WTC11 (cell line): ENCODE measurements around the gene IDUA. TPM values are rescaled to one million over a fixed set of nuclear protein-coding genes. Genes with fewer than 3 reads are reported as not detected.

Experiments used
- ATAC-seq: fragments of 200-7000 bp; cut with Tn5 transposase; 2 replicates; pipeline ENCODE4 v1.10.0; 2021; ENCODE audit warnings: mild to moderate bottlenecking, moderate library complexity
- CTCF ChIA-PET: fragments of 300-600 bp; sonication (Branson Sonifier 250); formaldehyde crosslinking; loops from one replicate; lab custom pipeline; 2021; ENCODE audit warnings: antibody characterized with exemption; lab: Charles Lee
- POLR2A ChIA-PET: fragments of 350-600 bp; sonication (Branson Sonifier 250); formaldehyde crosslinking; loops from one replicate; lab custom pipeline; 2021; ENCODE audit warnings: antibody characterized with exemption; lab: Charles Lee
- DNase-seq: peaks from one replicate; pipeline ENCODE4 v3.0.0; 2021; ENCODE audit warnings: low spot score
- H3K27ac Mint-ChIP-seq: 2 replicates; pipeline ENCODE4 v1.8.0; 2021; ENCODE audit warnings: mixed read lengths
- H3K27me3 Mint-ChIP-seq: 2 replicates; pipeline ENCODE4 v1.8.0; 2021; ENCODE audit warnings: low read depth, mild to moderate bottlenecking, moderate library complexity, mixed read lengths
- H3K36me3 Mint-ChIP-seq: 2 replicates; pipeline ENCODE4 v1.8.0; 2021; ENCODE audit warnings: mixed read lengths
- H3K4me1 Mint-ChIP-seq: 2 replicates; pipeline ENCODE4 v1.8.0; 2022; ENCODE audit warnings: mixed read lengths
- H3K4me3 Mint-ChIP-seq: 2 replicates; pipeline ENCODE4 v1.8.0; 2021; ENCODE audit warnings: mild to moderate bottlenecking, moderate library complexity, mixed read lengths
- H3K9me3 Mint-ChIP-seq: 2 replicates; pipeline ENCODE4 v1.8.0; 2021; ENCODE audit warnings: mixed read lengths
- AFF4 ChIP-seq: sonication (generic); formaldehyde crosslinking; IDR thresholded peaks from 2 replicates; pipeline ENCODE4 v1.8.1; 2023; ENCODE audit warnings: mild to moderate bottlenecking, missing genetic modification reagents, borderline replicate concordance
- CREB1 ChIP-seq: sonication (generic); formaldehyde crosslinking; IDR thresholded peaks from 2 replicates; pipeline ENCODE4 v1.8.0; 2023; ENCODE audit warnings: mild to moderate bottlenecking, missing genetic modification reagents
- E2F5 ChIP-seq: sonication (generic); formaldehyde crosslinking; IDR thresholded peaks from 2 replicates; pipeline ENCODE4 v1.8.1; 2022; ENCODE audit warnings: mild to moderate bottlenecking, moderate library complexity, missing genetic modification reagents
- HMGA2 ChIP-seq: fragments of 250-450 bp; sonication (Bioruptor Pico); IDR thresholded peaks from 2 replicates; pipeline ENCODE4 v1.4.0; 2021; ENCODE audit warnings: mild to moderate bottlenecking, moderate library complexity
- MXD4 ChIP-seq: fragments of 250-450 bp; sonication (Bioruptor Pico); IDR thresholded peaks from 2 replicates; pipeline ENCODE4 v1.8.0; 2021; ENCODE audit warnings: mild to moderate bottlenecking, moderate library complexity, borderline replicate concordance
- MYBL2 ChIP-seq: sonication (generic); formaldehyde crosslinking; IDR thresholded peaks from 2 replicates; pipeline ENCODE4 v1.8.1; 2023; ENCODE audit warnings: mild to moderate bottlenecking, moderate library complexity, missing genetic modification reagents
- SMAD3 ChIP-seq: sonication (generic); formaldehyde crosslinking; IDR thresholded peaks from 2 replicates; pipeline ENCODE4 v1.8.0; 2022; ENCODE audit warnings: missing genetic modification reagents, mild to moderate bottlenecking, borderline replicate concordance
- SOX15 ChIP-seq: fragments of 250-450 bp; sonication (Bioruptor Pico); IDR thresholded peaks from 2 replicates; pipeline ENCODE4 v1.9.0; 2021; ENCODE audit warnings: mild to moderate bottlenecking
- ZBTB21 ChIP-seq: sonication (generic); formaldehyde crosslinking; IDR thresholded peaks from 2 replicates; pipeline ENCODE4 v1.8.1; 2023; ENCODE audit warnings: mild to moderate bottlenecking, missing genetic modification reagents, borderline replicate concordance
- ZMAT4 ChIP-seq: fragments of 250-450 bp; sonication (Bioruptor Pico); IDR thresholded peaks from 2 replicates; pipeline ENCODE4 v1.9.0; 2021; ENCODE audit warnings: mild to moderate bottlenecking
- ZNF219 ChIP-seq: sonication (generic); formaldehyde crosslinking; IDR thresholded peaks from 2 replicates; pipeline ENCODE4 v1.8.0; 2023; ENCODE audit warnings: missing genetic modification reagents, mild to moderate bottlenecking, borderline replicate concordance
- ZNF416 ChIP-seq: fragments of 250-450 bp; sonication (Bioruptor Pico); IDR thresholded peaks from 2 replicates; pipeline ENCODE4 v1.9.0; 2021; ENCODE audit warnings: mild to moderate bottlenecking, inconsistent platforms
- ZNF671 ChIP-seq: fragments of 250-450 bp; sonication (Bioruptor Pico); IDR thresholded peaks from 2 replicates; pipeline ENCODE4 v1.8.0; 2021; ENCODE audit warnings: mild to moderate bottlenecking
- total RNA-seq: library from RNA; stranded (reverse); gene quantifications from 3 replicates; pipeline ENCODE4 v1.2.3, GENCODE V29; 2021
- TF ChIP-seq, protein P1 (sequence below): sonication (generic); formaldehyde crosslinking; IDR thresholded peaks from 2 replicates; pipeline ENCODE4 v1.8.0; 2022; ENCODE audit warnings: missing genetic modification reagents

IDUA gene
- total RNA-seq, 1 experiment from 2014 or later: 8.7 TPM

GRCh38 chr4:962231-963208 is 24.3 kb upstream of the IDUA start:
- TF ChIP-seq E2F5: no peak
- no peak for TF ChIP-seq SMAD3 (CRISPR knock-in tag)
- no peak for TF ChIP-seq AFF4 (CRISPR knock-in tag)
- no peak for TF ChIP-seq ZNF219 (CRISPR knock-in tag)
- TF ChIP-seq CREB1 (CRISPR knock-in tag): no peak
- no peak for TF ChIP-seq SOX15 (CRISPR knock-in tag)
- TF ChIP-seq ZBTB21 (CRISPR knock-in tag): no peak
- TF ChIP-seq, protein P1, sequence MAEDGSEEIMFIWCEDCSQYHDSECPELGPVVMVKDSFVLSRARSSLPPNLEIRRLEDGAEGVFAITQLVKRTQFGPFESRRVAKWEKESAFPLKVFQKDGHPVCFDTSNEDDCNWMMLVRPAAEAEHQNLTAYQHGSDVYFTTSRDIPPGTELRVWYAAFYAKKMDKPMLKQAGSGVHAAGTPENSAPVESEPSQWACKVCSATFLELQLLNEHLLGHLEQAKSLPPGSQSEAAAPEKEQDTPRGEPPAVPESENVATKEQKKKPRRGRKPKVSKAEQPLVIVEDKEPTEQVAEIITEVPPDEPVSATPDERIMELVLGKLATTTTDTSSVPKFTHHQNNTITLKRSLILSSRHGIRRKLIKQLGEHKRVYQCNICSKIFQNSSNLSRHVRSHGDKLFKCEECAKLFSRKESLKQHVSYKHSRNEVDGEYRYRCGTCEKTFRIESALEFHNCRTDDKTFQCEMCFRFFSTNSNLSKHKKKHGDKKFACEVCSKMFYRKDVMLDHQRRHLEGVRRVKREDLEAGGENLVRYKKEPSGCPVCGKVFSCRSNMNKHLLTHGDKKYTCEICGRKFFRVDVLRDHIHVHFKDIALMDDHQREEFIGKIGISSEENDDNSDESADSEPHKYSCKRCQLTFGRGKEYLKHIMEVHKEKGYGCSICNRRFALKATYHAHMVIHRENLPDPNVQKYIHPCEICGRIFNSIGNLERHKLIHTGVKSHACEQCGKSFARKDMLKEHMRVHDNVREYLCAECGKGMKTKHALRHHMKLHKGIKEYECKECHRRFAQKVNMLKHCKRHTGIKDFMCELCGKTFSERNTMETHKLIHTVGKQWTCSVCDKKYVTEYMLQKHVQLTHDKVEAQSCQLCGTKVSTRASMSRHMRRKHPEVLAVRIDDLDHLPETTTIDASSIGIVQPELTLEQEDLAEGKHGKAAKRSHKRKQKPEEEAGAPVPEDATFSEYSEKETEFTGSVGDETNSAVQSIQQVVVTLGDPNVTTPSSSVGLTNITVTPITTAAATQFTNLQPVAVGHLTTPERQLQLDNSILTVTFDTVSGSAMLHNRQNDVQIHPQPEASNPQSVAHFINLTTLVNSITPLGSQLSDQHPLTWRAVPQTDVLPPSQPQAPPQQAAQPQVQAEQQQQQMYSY (CRISPR knock-in tag): no peak
- no peak for TF ChIP-seq MXD4 (CRISPR knock-in tag)
- no peak for TF ChIP-seq HMGA2 (CRISPR knock-in tag)
- TF ChIP-seq ZNF671 (CRISPR knock-in tag): no peak
- TF ChIP-seq MYBL2 (CRISPR knock-in tag): no peak
- TF ChIP-seq ZMAT4 (CRISPR knock-in tag): no peak
- no peak for TF ChIP-seq ZNF416
- no peaks in the 10 kb centered on the region for H3K36me3 Mint-ChIP-seq
- no peak overlapping the region for H3K27ac Mint-ChIP-seq
- ATAC-seq: peak; percentile 30; the same call in 1 of the 2 replicates
- H3K9me3 Mint-ChIP-seq: no peaks in the 10 kb centered on the region
- CTCF ChIA-PET: interaction anchor here (0.6 to 1.9 kb wide), 6 partner anchors 24 to 394 kb away, joined by 3 to 9 read pairs (median 4); partner anchors contain the start of genes GAK, IDUA and TMEM175
- DNase-seq: peak; percentile 47
- peaks cover 2% of the 10 kb centered on the region; the same call in 1 of the 2 replicates for H3K27me3 Mint-ChIP-seq
- H3K4me1 Mint-ChIP-seq: no peaks in the 10 kb centered on the region
- H3K4me3 Mint-ChIP-seq: no peak overlapping the region
- POLR2A ChIA-PET: no interaction called here
